ENCODE results near the gene CACNG1. TPM values are rescaled to one million over a fixed set of nuclear protein-coding genes. Genes with fewer than 3 reads are reported as not detected.

Gene CACNG1
- total RNA-seq, 1 experiment from 2014 or later, result not detected

DNA sequence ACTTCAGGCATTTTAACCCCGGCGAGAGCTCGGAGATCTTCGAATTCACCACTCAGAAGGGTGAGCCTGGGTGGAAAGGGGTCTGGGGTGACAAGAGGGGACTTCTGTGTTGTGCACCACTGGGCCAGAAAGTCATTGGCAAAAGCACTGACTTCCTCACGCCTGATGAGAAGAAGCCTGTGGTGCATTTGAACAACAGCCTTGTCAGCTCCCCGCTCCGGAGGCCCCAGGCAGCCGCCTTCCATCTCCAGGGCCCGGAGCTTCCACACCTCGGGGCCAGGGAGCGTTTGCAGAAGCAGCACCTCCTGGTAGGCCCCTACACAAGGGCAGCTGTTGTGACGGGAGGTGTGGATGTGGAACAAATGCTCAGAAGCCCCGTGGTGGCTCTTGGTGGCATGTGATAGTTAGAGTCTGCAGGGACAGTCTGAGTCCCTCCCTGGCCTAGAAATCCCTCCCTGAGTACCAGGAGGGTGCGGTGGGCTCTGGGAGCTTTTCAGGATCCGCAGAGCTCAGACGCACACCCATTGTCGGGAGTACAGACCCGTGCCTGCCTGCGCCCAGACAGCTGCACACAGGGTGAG lies 9.7 kb downstream of the CACNG1 start:
- TF ChIP-seq, protein P1, sequence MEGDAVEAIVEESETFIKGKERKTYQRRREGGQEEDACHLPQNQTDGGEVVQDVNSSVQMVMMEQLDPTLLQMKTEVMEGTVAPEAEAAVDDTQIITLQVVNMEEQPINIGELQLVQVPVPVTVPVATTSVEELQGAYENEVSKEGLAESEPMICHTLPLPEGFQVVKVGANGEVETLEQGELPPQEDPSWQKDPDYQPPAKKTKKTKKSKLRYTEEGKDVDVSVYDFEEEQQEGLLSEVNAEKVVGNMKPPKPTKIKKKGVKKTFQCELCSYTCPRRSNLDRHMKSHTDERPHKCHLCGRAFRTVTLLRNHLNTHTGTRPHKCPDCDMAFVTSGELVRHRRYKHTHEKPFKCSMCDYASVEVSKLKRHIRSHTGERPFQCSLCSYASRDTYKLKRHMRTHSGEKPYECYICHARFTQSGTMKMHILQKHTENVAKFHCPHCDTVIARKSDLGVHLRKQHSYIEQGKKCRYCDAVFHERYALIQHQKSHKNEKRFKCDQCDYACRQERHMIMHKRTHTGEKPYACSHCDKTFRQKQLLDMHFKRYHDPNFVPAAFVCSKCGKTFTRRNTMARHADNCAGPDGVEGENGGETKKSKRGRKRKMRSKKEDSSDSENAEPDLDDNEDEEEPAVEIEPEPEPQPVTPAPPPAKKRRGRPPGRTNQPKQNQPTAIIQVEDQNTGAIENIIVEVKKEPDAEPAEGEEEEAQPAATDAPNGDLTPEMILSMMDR (IDR thresholded peaks at IDR 0.05; ENCODE audit: unreplicated experiment), result no peak
- DNase-seq (ENCODE audit: unreplicated experiment), result no peak
- intact Hi-C loops (cut with micrococcal nuclease), result no loop called here
- POLR2A ChIA-PET, result no interaction called here
- Mint-ChIP-seq H3K4me1 (ENCODE audit: insufficient read depth, unreplicated experiment) (no peaks in the 10 kb centered on the region), H3K4me3 (ENCODE audit: unreplicated experiment) (no peak overlapping the region), H3K27ac (ENCODE audit: low read depth, unreplicated experiment) (no peak overlapping the region), H3K9me3 (ENCODE audit: unreplicated experiment) (no peaks in the 10 kb centered on the region), H3K27me3 (ENCODE audit: insufficient read depth, unreplicated experiment) (no peaks in the 10 kb centered on the region), H3K36me3 (ENCODE audit: insufficient read depth, unreplicated experiment) (no peaks in the 10 kb centered on the region)
- CTCF ChIA-PET, result interaction anchor here (0.5 to 0.6 kb wide), 2 partner anchors 49 to 154 kb away, joined by 3 to 4 read pairs; no protein-coding TSS in a partner anchor
- BruUV-seq (replicated peaks), result no TSS peak

DNA sequence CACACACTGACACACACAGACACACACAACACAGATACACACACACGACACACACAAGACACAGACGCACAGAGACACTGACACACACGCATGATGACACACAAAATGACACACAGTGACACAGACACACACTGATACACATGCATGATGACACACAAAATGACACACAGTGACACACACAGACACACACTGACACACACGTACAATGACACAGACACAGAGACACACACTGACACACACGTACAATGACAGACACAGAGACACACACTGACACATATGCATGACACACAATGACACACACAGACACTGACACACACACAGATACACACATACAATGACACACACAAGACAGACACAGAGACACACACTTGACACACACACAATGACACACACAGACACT lies 10.3 kb downstream of the CACNG1 start:
- Mint-ChIP-seq H3K27me3 (ENCODE audit: insufficient read depth, unreplicated experiment) (no peaks in the 10 kb centered on the region), H3K4me1 (ENCODE audit: insufficient read depth, unreplicated experiment) (no peaks in the 10 kb centered on the region), H3K4me3 (ENCODE audit: unreplicated experiment) (no peak overlapping the region), H3K27ac (ENCODE audit: low read depth, unreplicated experiment) (no peak overlapping the region), H3K36me3 (ENCODE audit: insufficient read depth, unreplicated experiment) (no peaks in the 10 kb centered on the region), H3K9me3 (ENCODE audit: unreplicated experiment) (no peaks in the 10 kb centered on the region)
- DNase-seq (ENCODE audit: unreplicated experiment), result no peak
- ChIA-PET POLR2A (no interaction called here), CTCF (interaction anchor here (0.5 kb wide), 2 partner anchors 155 to 285 kb away, joined by 3 to 4 read pairs; no protein-coding TSS in a partner anchor)
- intact Hi-C loops (cut with micrococcal nuclease), result no loop called here
- TF ChIP-seq, protein P1 (IDR thresholded peaks at IDR 0.05; ENCODE audit: unreplicated experiment), result no peak
- no TSS peak for BruUV-seq (replicated peaks)

GRCh38 chr17:67055041-67055443 lies 10.7 kb downstream of the CACNG1 start:
- DNase-seq (ENCODE audit: unreplicated experiment), result no peak
- Mint-ChIP-seq H3K4me1 (ENCODE audit: insufficient read depth, unreplicated experiment) (no peaks in the 10 kb centered on the region), H3K27me3 (ENCODE audit: insufficient read depth, unreplicated experiment) (no peaks in the 10 kb centered on the region), H3K9me3 (ENCODE audit: unreplicated experiment) (no peaks in the 10 kb centered on the region), H3K36me3 (ENCODE audit: insufficient read depth, unreplicated experiment) (no peaks in the 10 kb centered on the region), H3K4me3 (ENCODE audit: unreplicated experiment) (no peak overlapping the region), H3K27ac (ENCODE audit: low read depth, unreplicated experiment) (no peak overlapping the region)
- POLR2A ChIA-PET, result no interaction called here
- intact Hi-C loops (cut with micrococcal nuclease), result no loop called here
- TF ChIP-seq, protein P1 (IDR thresholded peaks at IDR 0.05; ENCODE audit: unreplicated experiment), result no peak
- BruUV-seq (replicated peaks), result no TSS peak
- CTCF ChIA-PET, result interaction anchor here (0.5 kb wide), 1 partner anchor 286 kb away, joined by 3 read pairs; no protein-coding TSS in a partner anchor

GRCh38 chr17:67055811-67056745 lies 11.7 kb downstream of the CACNG1 start:
- Mint-ChIP-seq H3K36me3 (ENCODE audit: insufficient read depth, unreplicated experiment) (no peaks in the 10 kb centered on the region), H3K27me3 (ENCODE audit: insufficient read depth, unreplicated experiment) (no peaks in the 10 kb centered on the region), H3K4me1 (ENCODE audit: insufficient read depth, unreplicated experiment) (no peaks in the 10 kb centered on the region), H3K9me3 (ENCODE audit: unreplicated experiment) (no peaks in the 10 kb centered on the region), H3K27ac (ENCODE audit: low read depth, unreplicated experiment) (no peak overlapping the region), H3K4me3 (ENCODE audit: unreplicated experiment) (no peak overlapping the region)
- DNase-seq (ENCODE audit: unreplicated experiment), result no peak
- POLR2A ChIA-PET, result no interaction called here
- TF ChIP-seq, protein P1 (IDR thresholded peaks at IDR 0.05; ENCODE audit: unreplicated experiment), result no peak
- BruUV-seq (replicated peaks), result no TSS peak
- intact Hi-C loops (cut with micrococcal nuclease), result no loop called here
- CTCF ChIA-PET, result no interaction called here

All from MCF 10A (cell line).